ENCODE data around the gene ASPG. TPM values are rescaled to one million over a fixed set of nuclear protein-coding genes. Genes with fewer than 3 reads are reported as not detected.

Gene ASPG
- total and polyA plus RNA-seq, 2 donors (not counting 3 experiments of a cell fraction or from before 2014, with no cell fraction given): not detected

DNA sequence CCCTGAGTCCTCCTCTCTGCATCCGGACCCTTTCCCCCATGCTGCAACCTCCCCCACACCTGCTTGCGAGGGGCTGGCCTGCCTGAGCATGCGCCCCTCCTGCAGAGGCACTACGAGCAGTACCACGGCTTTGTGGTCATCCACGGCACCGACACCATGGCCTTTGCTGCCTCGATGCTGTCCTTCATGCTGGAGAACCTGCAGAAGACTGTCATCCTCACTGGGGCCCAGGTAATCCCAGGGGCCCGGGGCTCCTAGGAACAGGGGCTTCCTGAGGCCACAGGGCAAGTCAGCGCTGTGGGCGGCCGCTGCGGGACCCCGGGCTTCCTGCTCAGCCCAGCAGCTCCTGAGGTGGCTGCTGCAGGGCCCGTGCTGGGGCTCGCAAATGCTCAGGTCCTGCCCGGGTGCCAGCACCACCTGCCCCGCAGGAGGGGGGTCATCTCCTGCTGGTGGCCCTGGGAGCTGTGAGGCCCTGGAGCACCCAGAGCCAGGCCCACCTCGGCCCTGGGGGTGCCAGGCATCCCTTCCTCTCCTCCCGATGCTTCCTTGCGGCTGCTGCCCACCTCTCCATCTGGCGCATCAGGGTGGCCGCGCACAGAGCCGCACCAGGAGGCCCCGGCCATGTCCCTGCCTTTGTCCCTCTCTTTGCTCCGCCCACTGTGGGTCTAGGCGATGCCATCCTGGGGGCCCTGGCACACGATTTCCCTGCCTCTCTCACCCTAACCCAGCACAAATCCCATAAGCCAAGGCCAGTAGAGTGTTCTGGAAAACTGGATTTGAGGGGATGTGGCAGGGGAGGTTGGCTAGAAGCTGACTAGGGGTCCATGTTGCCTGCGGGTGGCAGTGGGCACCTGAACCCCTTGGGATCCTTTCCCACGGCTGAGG lies 10.2 kb downstream of the ASPG start:
- DNase-seq (ENCODE audit: low read depth, low spot score): no peak
- TF ChIP-seq, protein P1, sequence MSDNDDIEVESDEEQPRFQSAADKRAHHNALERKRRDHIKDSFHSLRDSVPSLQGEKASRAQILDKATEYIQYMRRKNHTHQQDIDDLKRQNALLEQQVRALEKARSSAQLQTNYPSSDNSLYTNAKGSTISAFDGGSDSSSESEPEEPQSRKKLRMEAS (IDR thresholded peaks at IDR 0.05; ENCODE audit: insufficient read depth, insufficient read length): no peak
- TF ChIP-seq FOS (IDR thresholded peaks at IDR 0.05; ENCODE audit: borderline replicate concordance, insufficient read depth, low read length): no peak
- no peak for TF ChIP-seq JUN (IDR thresholded peaks at IDR 0.05; ENCODE audit: borderline replicate concordance, insufficient read depth, insufficient read length, low read depth)
- no peak for TF ChIP-seq GATA2 (IDR thresholded peaks at IDR 0.05; ENCODE audit: insufficient read depth, insufficient read length, low read depth, low read length)
- TF ChIP-seq EZH2 (IDR thresholded peaks at IDR 0.05; ENCODE audit: borderline replicate concordance, low read depth, low read length, severe bottlenecking): no peak
- no peak for TF ChIP-seq MYC (IDR thresholded peaks at IDR 0.05; ENCODE audit: low read depth, low read length)
- TF ChIP-seq, protein P2, sequence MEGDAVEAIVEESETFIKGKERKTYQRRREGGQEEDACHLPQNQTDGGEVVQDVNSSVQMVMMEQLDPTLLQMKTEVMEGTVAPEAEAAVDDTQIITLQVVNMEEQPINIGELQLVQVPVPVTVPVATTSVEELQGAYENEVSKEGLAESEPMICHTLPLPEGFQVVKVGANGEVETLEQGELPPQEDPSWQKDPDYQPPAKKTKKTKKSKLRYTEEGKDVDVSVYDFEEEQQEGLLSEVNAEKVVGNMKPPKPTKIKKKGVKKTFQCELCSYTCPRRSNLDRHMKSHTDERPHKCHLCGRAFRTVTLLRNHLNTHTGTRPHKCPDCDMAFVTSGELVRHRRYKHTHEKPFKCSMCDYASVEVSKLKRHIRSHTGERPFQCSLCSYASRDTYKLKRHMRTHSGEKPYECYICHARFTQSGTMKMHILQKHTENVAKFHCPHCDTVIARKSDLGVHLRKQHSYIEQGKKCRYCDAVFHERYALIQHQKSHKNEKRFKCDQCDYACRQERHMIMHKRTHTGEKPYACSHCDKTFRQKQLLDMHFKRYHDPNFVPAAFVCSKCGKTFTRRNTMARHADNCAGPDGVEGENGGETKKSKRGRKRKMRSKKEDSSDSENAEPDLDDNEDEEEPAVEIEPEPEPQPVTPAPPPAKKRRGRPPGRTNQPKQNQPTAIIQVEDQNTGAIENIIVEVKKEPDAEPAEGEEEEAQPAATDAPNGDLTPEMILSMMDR (IDR thresholded peaks at IDR 0.05; ENCODE audit: extremely low read depth in 1 of 2, insufficient read depth in 1 of 2, low read depth in 1 of 2, low read length in 2 of 2): no peak
- no peak for TF ChIP-seq POLR2A (IDR thresholded peaks at IDR 0.05; ENCODE audit: low read depth, low read length)
- no peak for TF ChIP-seq POLR2AphosphoS5 (IDR thresholded peaks at IDR 0.05; ENCODE audit: insufficient read depth, low read depth, low read length)
- H3K4me3 ChIP-seq (replicated peaks in 1 of 3; ENCODE audit: insufficient read depth in 1 of 3, low read depth in 1 of 3, low read length in 3 of 3): no peak overlapping the region
- no peaks in the 10 kb centered on the region for H3K4me1 ChIP-seq (ENCODE audit: control insufficient read depth, extremely low read depth, insufficient read depth, low read length)
- no peaks in the 10 kb centered on the region for H4K20me1 ChIP-seq (replicated peaks; ENCODE audit: control insufficient read depth, extremely low read depth, insufficient read depth, low read length)
- no peaks in the 10 kb centered on the region for H3K36me3 ChIP-seq (ENCODE audit: control insufficient read depth in 2 of 2, extremely low read depth in 1 of 2, insufficient read depth in 2 of 2, low read length in 2 of 2)
- no peak overlapping the region for H3K4me2 ChIP-seq (ENCODE audit: insufficient read depth, low read length)
- H3K27me3 ChIP-seq (ENCODE audit: control insufficient read depth in 2 of 2, insufficient read depth in 2 of 2, low read length in 2 of 2): no peaks in the 10 kb centered on the region
- ChIA-PET POLR2A (no interaction called here), CTCF (interaction anchor here (0.6 to 4.5 kb wide), 11 partner anchors 10 to 545 kb away, joined by 3 to 64 read pairs (median 5); partner anchors contain the start of gene C14orf180)
- BruUV-seq (replicated peaks): no TSS peak
- no peaks in the 10 kb centered on the region for H3K9me1 ChIP-seq (replicated peaks; ENCODE audit: control insufficient read depth, extremely low read depth, insufficient read depth, low read length)
- no peak overlapping the region for H3K9ac ChIP-seq (replicated peaks; ENCODE audit: extremely low read depth, insufficient read depth, low read length)
- dilution Hi-C loops (cut with MboI; ENCODE audit: extremely low pct_ligation_motif_present, low sequenced_read_pairs) (no loop called here), intact Hi-C loops (cut with micrococcal nuclease) (no loop called here)
- no peak for FAIRE-seq
- no peak overlapping the region for H2AFZ ChIP-seq (ENCODE audit: low read depth, low read length)
- H3K27ac ChIP-seq (ENCODE audit: insufficient read depth, low read depth, low read length): no peak overlapping the region
- no peaks in the 10 kb centered on the region for H3K9me3 ChIP-seq (replicated peaks; ENCODE audit: control insufficient read depth, insufficient read depth, low read length)
- H3K79me2 ChIP-seq (ENCODE audit: control insufficient read depth, insufficient read depth, low read length): no peaks in the 10 kb centered on the region

All from endothelial cell of umbilical vein (primary cell).